IPS-15b (cell line): ENCODE measurements around the gene SV2B.

Experiments
- H3K27me3 ChIP-seq: one replicate; pipeline ENCODE4 v1.6.1; 2013; ENCODE audit warnings: low read length; ENCODE audit not compliant: control insufficient read depth, insufficient read depth
- H3K36me3 ChIP-seq: one replicate; pipeline ENCODE4 v1.6.1; 2013; ENCODE audit warnings: low read length; ENCODE audit not compliant: control insufficient read depth, insufficient read depth
- H3K4me1 ChIP-seq: one replicate; pipeline ENCODE4 v1.6.1; 2013; ENCODE audit warnings: mild to moderate bottlenecking, low read length; ENCODE audit not compliant: control insufficient read depth, insufficient read depth
- H3K4me3 ChIP-seq: one replicate; pipeline ENCODE4 v1.5.1; 2013; ENCODE audit warnings: low read depth, low read length
- H3K9ac ChIP-seq: one replicate; pipeline ENCODE4 v1.6.1; 2013; ENCODE audit warnings: low read depth, mild to moderate bottlenecking, low read length
- H3K9me3 ChIP-seq: one replicate; pipeline ENCODE4 v1.6.1; 2013; ENCODE audit warnings: mild to moderate bottlenecking, low read length; ENCODE audit not compliant: control insufficient read depth, insufficient read depth

SV2B gene

DNA sequence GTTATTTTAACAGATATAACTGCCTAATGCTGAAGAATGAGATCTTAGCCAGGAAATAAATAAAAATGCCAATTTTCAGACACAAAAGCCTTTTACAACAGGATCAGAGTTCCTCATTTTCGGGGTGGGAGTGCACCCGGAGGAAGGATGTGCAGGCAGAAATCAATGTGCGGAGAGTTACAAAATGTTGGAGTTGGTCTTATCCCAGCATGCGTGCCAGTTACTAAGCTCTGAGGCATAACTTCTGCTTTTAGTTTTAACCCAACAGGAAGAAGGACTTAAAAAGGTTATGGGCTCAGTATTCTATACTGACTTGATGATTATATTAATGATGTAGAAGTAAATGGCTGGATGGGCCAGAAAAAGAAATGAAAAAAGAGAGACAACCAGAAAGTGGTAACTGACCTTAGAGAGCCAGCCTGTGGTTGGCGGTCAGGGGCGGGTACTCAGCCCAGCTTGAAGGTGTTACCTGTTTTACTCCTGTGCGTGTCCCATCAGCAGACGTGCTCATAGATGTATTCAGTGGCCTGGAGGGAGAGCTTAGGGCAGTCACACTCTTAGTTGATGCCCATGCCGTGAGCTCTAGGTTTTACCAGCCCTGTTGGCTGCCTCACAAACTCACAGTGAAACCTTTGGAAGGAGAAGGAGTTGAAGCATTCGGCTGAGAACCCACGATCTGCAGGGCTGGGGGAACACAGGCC lies 164.7 kb downstream of the SV2B start:
- no peaks in the 10 kb centered on the region for H3K36me3 ChIP-seq
- H3K4me3 ChIP-seq: no peak overlapping the region
- no peaks in the 10 kb centered on the region for H3K27me3 ChIP-seq
- no peaks in the 10 kb centered on the region for H3K9me3 ChIP-seq
- no peaks in the 10 kb centered on the region for H3K4me1 ChIP-seq
- no peak overlapping the region for H3K9ac ChIP-seq

DNA sequence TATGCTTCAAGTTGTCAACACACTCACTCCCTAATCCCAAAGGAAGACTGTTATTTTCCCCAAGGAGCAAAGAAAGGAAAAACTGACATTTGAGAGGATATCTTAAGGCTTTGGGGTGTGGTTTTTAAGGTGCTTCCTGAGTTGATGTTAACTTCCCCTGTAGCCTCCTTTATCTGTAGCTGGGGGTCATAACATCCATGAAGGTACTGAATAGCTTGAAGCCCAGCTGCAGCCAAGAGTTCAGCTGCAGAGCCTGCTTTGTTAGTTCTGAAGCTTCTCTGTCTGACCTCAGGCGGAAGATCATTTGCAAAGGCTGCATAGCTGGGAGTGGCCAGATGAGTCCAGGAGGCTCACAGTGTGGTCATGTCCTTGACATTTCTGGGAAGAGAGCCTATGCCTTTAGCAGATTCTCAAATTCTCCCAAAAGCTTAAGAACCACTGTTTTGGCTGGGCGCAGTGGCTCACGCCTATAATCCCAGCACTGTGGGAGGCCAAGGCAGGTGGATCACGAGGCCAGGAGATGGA lies 165.4 kb downstream of the SV2B start:
- Histone ChIP-seq H3K9me3 (no peaks in the 10 kb centered on the region), H3K4me3 (no peak overlapping the region), H3K27me3 (no peaks in the 10 kb centered on the region), H3K36me3 (no peaks in the 10 kb centered on the region), H3K4me1 (no peaks in the 10 kb centered on the region), H3K9ac (no peak overlapping the region)

DNA sequence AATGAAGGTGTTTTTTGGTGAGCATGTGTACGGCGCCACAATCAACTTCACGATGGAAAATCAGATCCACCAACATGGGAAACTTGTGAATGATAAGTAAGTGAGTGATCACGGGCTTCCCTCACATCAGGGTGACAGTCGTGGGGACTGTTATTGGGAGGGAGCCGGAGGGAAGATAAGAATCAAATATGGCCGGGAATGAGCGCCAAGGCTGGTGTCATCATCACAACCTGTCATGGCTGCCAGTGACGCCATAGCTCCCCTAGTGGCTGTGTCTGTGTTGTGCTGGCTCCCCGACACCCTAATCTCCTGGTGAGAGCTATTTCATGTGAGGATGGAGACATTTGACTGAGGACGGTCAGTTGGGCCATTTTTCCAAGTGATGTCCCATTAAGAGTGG lies 168.5 kb downstream of the SV2B start:
- no peaks in the 10 kb centered on the region for H3K9me3 ChIP-seq

DNA sequence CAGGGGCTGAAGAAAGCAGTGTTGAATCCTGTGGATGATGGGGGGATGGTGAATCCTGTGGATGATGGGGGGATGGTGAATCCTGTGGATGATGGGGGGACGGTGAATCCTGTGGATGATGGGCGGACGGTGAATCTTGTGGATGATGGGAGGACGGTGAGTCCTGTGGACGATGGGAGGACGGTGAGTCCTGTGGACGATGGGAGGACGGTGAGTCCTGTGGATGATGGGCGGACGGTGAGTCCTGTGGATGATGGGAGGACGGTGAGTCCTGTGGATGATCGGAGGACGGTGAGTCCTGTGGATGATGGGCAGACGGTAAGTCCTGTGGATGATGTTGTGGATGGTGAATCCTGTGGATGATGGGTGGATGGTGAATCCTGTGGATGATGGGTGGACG lies 170.7 kb downstream of the SV2B start:
- no peaks in the 10 kb centered on the region for H3K4me1 ChIP-seq
- H3K36me3 ChIP-seq: no peaks in the 10 kb centered on the region
- H3K9ac ChIP-seq: no peak overlapping the region
- no peak overlapping the region for H3K4me3 ChIP-seq
- no peaks in the 10 kb centered on the region for H3K9me3 ChIP-seq
- peaks cover 8% of the 10 kb centered on the region for H3K27me3 ChIP-seq

More for the DNA sequence above, 168.5 kb downstream of the SV2B start:
- Histone ChIP-seq H3K4me3 (no peak overlapping the region), H3K4me1 (no peaks in the 10 kb centered on the region), H3K9ac (no peak overlapping the region), H3K36me3 (no peaks in the 10 kb centered on the region), H3K27me3 (peaks cover 8% of the 10 kb centered on the region)

DNA sequence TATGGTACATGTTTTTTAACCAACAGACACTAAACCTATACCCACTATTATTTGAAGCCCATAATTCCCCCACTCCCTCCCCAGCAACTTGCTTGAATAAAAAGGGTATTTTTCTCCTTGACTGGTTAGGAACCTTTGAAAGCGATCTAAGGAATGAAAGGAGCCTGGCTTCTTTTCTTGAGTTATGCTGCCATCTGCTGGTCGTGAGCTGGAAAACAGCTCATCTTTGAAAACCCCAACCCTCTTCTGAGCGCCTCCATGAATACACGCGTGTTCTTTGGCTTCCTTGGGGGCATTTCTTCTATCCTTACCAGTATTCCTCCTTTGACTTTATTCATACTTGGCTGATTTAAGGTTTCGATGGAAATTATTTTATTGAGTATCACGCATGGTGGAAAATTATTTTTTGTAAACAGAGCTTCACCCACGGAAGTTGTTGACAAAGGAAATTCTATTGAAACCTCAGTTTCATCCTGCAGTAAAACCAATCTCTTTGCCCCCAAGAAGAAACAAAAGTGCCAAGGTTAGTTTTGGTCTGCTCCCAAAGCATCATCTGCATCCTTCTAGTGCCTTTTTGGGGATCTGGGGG lies 171.6 kb downstream of the SV2B start:
- Histone ChIP-seq H3K4me3 (no peak overlapping the region), H3K9me3 (no peaks in the 10 kb centered on the region), H3K27me3 (peaks cover 8% of the 10 kb centered on the region), H3K36me3 (no peaks in the 10 kb centered on the region), H3K4me1 (no peaks in the 10 kb centered on the region), H3K9ac (no peak overlapping the region)

DNA sequence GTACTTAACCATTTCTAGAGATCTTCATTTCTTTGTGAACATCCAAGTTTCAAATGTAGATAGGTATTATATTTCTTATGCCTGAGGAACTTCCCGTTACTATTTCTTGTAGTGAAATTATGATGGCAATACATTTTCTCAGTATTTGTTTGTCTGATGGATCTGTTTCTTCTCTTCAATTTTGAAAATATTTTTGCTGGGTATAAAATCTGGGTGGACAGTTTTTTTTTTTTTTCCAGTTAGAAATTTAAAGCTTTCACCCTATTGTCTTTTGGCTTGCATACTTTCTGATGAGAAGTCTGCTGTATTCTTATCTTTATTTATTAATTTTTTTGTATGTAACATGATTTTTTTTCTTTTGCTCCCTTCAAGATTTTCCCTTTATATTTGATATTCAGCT lies 175.8 kb downstream of the SV2B start:
- Histone ChIP-seq H3K9me3 (no peaks in the 10 kb centered on the region), H3K4me3 (no peak overlapping the region), H3K27me3 (peaks cover 7% of the 10 kb centered on the region), H3K9ac (no peak overlapping the region), H3K36me3 (no peaks in the 10 kb centered on the region), H3K4me1 (no peaks in the 10 kb centered on the region)

DNA sequence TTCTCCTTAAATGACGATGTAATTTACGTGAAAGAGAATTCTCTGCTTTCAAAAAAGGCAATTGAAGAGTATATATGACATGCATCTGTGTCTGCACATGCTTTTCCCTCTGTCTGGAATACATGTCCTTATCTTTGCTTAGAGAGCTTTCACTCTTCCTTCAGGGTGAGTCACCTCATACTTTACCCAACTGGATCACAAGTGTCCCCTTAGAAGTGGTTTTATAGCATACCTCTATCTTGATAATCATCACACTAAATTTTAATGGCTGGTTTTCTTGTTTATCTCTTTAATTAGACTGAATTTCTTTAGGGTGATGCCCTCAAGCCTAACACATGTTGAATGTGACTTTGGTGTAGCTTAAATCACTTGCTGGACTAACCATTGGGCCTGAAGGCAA lies 178.9 kb downstream of the SV2B start:
- H3K4me3 ChIP-seq: no peak overlapping the region
- H3K9ac ChIP-seq: no peak overlapping the region
- H3K9me3 ChIP-seq: no peaks in the 10 kb centered on the region
- H3K4me1 ChIP-seq: no peaks in the 10 kb centered on the region
- no peaks in the 10 kb centered on the region for H3K36me3 ChIP-seq
- no peaks in the 10 kb centered on the region for H3K27me3 ChIP-seq

DNA sequence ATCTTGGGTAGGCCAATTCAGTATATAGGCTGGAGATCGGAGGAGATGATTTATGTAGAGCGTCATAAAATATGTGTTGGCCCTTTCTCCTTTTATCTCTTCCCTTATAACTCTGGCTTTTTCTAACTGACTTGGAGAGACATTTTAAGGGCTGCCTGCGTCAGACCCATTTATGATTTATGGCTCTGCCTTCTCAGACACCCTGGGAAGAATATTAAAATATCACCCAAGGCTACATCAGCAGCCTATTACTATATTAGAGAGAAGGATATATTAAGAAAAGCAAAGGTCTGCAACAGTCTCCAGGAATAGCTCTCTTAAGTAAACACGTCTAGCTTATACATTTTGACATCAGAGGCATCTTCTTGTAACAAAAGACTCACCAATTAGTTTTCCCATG lies 179.4 kb downstream of the SV2B start:
- Histone ChIP-seq H3K27me3 (no peaks in the 10 kb centered on the region), H3K9me3 (no peaks in the 10 kb centered on the region), H3K36me3 (no peaks in the 10 kb centered on the region), H3K4me1 (no peaks in the 10 kb centered on the region), H3K4me3 (no peak overlapping the region), H3K9ac (no peak overlapping the region)

DNA sequence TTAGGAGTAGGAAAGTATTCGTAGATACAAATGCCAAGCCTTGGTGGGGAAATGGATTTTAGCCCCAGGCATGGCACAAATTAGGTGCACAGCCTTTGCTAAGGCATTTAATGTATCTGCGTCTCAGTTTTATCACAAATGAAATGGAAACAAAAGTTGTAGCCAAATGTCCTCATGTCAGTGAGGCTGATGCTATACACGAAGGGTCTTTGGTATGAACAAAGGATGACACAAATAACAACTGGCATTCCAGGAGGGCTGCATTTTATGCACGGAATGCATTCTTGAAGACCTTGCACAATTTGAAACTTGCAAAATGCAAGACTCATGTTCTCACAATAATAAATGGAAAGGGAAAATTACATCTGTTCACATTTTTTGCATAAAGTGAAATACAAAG lies 181.9 kb downstream of the SV2B start:
- Histone ChIP-seq H3K9me3 (no peaks in the 10 kb centered on the region), H3K36me3 (no peaks in the 10 kb centered on the region), H3K9ac (no peak overlapping the region), H3K4me3 (no peak overlapping the region), H3K27me3 (no peaks in the 10 kb centered on the region), H3K4me1 (no peaks in the 10 kb centered on the region)

DNA sequence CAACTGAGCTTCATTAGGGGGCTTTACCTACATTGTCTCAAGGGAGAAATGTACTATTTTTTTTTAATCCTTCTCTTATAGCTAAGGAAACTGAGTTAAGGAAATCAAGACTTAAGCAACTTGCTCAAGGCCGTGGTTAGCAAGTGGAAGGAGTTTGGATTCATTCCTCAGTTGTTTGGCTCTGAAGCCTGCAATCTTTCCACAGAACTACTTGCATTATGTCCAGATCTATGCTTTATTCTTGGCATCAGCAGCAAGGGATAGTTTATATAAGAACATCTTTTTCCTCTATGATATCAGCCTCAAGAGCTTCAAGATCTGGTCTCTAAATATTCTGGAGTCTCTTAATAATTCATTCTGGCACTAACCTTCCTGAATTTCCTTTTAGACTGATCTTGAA lies 182.4 kb downstream of the SV2B start:
- no peaks in the 10 kb centered on the region for H3K4me1 ChIP-seq
- H3K27me3 ChIP-seq: no peaks in the 10 kb centered on the region
- no peaks in the 10 kb centered on the region for H3K36me3 ChIP-seq
- no peaks in the 10 kb centered on the region for H3K9me3 ChIP-seq
- no peak overlapping the region for H3K9ac ChIP-seq
- H3K4me3 ChIP-seq: no peak overlapping the region

DNA sequence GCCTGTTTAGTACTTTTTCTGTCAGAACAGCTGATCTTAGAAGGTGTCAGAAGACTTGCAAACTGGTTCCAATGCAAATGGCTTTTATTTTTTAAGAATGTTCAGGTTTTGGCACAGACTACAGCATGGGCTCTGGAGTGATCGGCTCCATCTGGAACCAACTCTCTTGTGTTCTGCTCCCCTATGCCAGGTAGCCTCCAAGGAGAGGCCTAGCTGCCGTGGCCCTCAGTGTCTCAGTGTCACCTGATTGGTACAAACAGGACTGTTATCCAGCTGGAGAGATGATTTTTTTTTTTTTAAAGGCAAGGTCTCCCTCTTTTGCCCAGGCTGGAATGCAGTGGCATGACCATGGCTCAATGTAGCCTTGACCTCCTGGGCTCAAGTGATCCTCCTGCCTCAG lies 183.1 kb downstream of the SV2B start:
- no peaks in the 10 kb centered on the region for H3K36me3 ChIP-seq
- H3K9ac ChIP-seq: no peak overlapping the region
- no peak overlapping the region for H3K4me3 ChIP-seq
- H3K4me1 ChIP-seq: no peaks in the 10 kb centered on the region
- no peaks in the 10 kb centered on the region for H3K9me3 ChIP-seq
- no peaks in the 10 kb centered on the region for H3K27me3 ChIP-seq

DNA sequence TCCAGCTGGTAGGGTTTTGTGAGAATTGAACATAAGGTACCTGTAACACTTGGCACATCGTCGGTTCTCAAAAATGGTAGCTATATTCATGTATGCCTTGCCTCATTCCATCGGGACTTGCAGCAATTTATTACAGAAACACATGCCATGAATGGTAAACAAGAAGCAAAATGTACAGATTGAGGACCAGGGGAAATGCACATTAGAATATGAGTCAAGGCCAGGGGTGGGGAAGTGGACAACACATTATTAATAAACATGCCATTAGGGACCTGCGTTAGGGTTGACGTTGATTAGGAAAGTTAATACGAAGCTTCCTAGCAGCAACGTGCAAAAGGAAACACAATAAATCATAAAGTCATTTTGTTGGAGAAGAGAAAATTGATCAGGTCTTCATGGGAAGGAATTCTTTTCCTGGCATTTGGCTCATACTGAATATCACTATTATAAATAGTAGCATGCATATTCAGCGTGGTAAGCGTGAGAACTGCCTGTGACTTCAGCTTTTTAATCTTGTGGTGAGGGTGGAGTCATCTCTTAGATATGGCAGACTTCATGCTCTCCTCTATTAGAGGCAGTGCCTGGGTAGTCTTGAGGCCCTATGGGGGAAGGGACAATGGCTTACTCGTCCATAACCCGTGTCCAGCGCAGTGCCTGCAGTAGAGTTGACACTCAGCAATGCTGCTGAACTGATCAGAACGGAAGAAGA lies 184.9 kb downstream of the SV2B start:
- Histone ChIP-seq H3K4me3 (no peak overlapping the region), H3K4me1 (no peaks in the 10 kb centered on the region), H3K9me3 (no peaks in the 10 kb centered on the region), H3K9ac (no peak overlapping the region), H3K27me3 (no peaks in the 10 kb centered on the region), H3K36me3 (no peaks in the 10 kb centered on the region)
